ENCODE results near the gene SLC17A5.
"Not testable (repeated sequence)": the region's sequence is repeated elsewhere in the genome, so short reads cannot be mapped to it uniquely, and the experiment has no call there.

The SLC17A5 gene

GRCh38 chr6:73614802-73615201 is 39.0 kb downstream of the SLC17A5 start:
- no peak for DNase-seq (ENCODE audit: low read depth)

- no peak for DNase-seq (ENCODE audit: low read depth)
These were observed 39.8 kb downstream of the SLC17A5 start for GRCh38 chr6:73613806-73614536.

- no peak for DNase-seq (ENCODE audit: low read depth)
These were observed 41.2 kb downstream of the SLC17A5 start for GRCh38 chr6:73612611-73613010.

GRCh38 chr6:73610444-73611275 is 43.1 kb downstream of the SLC17A5 start:
- DNase-seq (ENCODE audit: low read depth): peak; percentile 9

GRCh38 chr6:73608761-73609160 is 45.0 kb downstream of the SLC17A5 start:
- no peak for DNase-seq (ENCODE audit: low read depth)

GRCh38 chr6:73606428-73606827 is 47.4 kb downstream of the SLC17A5 start:
- DNase-seq (ENCODE audit: low read depth): no peak

GRCh38 chr6:73604461-73604860 is 49.3 kb downstream of the SLC17A5 start:
- DNase-seq (ENCODE audit: low read depth): no peak

GRCh38 chr6:73604020-73604419 is 49.8 kb downstream of the SLC17A5 start:
- DNase-seq (ENCODE audit: low read depth): no peak

- DNase-seq (ENCODE audit: low read depth): no peak
These were observed 67.3 kb downstream of the SLC17A5 start for GRCh38 chr6:73586416-73586974.

- DNase-seq (ENCODE audit: low read depth): no peak
These were observed 68.0 kb downstream of the SLC17A5 start for GRCh38 chr6:73585566-73586415.

- DNase-seq (ENCODE audit: low read depth): no peak
These were observed 72.5 kb downstream of the SLC17A5 start for GRCh38 chr6:73581293-73581692.

- peak; percentile 90 for DNase-seq (ENCODE audit: low read depth)
These were observed 73.3 kb downstream of the SLC17A5 start for GRCh38 chr6:73580247-73581149.

- DNase-seq (ENCODE audit: low read depth): peak; percentile 52
These were observed 73.9 kb downstream of the SLC17A5 start for GRCh38 chr6:73579851-73580246.

GRCh38 chr6:73579389-73579788 is 74.4 kb downstream of the SLC17A5 start:
- DNase-seq (ENCODE audit: low read depth): no peak

- no peak for DNase-seq (ENCODE audit: low read depth)
These were observed 76.1 kb downstream of the SLC17A5 start for GRCh38 chr6:73577676-73578075.

- DNase-seq (ENCODE audit: low read depth): not testable (repeated sequence)
These were observed 81.3 kb downstream of the SLC17A5 start for GRCh38 chr6:73572531-73572930.

GRCh38 chr6:73571218-73572181 is 82.3 kb downstream of the SLC17A5 start:
- DNase-seq (ENCODE audit: low read depth): not testable (repeated sequence)

- DNase-seq (ENCODE audit: low read depth): no peak
These were observed 84.7 kb downstream of the SLC17A5 start for GRCh38 chr6:73569121-73569520.

- no peak for DNase-seq (ENCODE audit: low read depth)
These were observed 86.7 kb downstream of the SLC17A5 start for GRCh38 chr6:73566954-73567591.
